Adrenal gland (tissue), 12 donors: ENCODE measurements around the gene PRKCZ. TPM values are rescaled to one million over a fixed set of nuclear protein-coding genes. Genes with fewer than 3 reads are reported as not detected.

Source experiments
- DNase-seq, 7 donors: peaks; one replicate each; pipeline ENCODE4 v3.0.0-alpha.2; 2019 to 2020
- H3K27ac ChIP-seq, 5 donors: fragments of 200-600 bp; sonication (generic) in 4 of 5; 1 replicate in 3 of 5; 2 replicates in 2 of 5; pipeline versions ENCODE4 v1.5.1 to v1.8.0; 2016 to 2020; ENCODE audit warnings: mild to moderate bottlenecking in 1 of 5
- H3K27me3 ChIP-seq: fragments of 200-600 bp; 2 replicates; pipeline ENCODE4 v1.8.0; 2021
- H3K36me3 ChIP-seq, 2 donors: fragments of 200-600 bp; replicated peaks in 1 of 2; 1 replicate in 1 of 2; 2 replicates in 1 of 2; pipeline versions ENCODE4 v1.5.1 to v1.8.0; 2018 to 2022
- H3K4me1 ChIP-seq, 2 donors: fragments of 200-600 bp; replicated peaks in 1 of 2; 1 replicate in 1 of 2; 2 replicates in 1 of 2; pipeline versions ENCODE4 v1.5.1 to v1.8.0; 2018 to 2021
- H3K4me3 ChIP-seq, 4 donors: fragments of 200-600 bp; sonication (generic) in 3 of 4; one replicate each; pipeline ENCODE4 v1.5.1; 2016 to 2018
- H3K9me3 ChIP-seq, 3 donors: fragments of 200-600 bp; sonication (generic) in 1 of 3; replicated peaks in 1 of 3; 1 replicate in 2 of 3; 2 replicates in 1 of 3; pipeline versions ENCODE4 v1.5.1 to v1.8.0; 2016 to 2021
- POLR2A ChIP-seq, 2 donors: fragments of 450-650 bp; IDR thresholded peaks; one replicate each; pipeline ENCODE4 v1.6.1; 2017; ENCODE audit warnings: antibody characterized with exemption in 2 of 2, mild to moderate bottlenecking in 2 of 2, moderate library complexity in 1 of 2
- WGBS, 4 donors: extraction: QIAGEN DNeasy Blood & Tissue Kit in 2 of 4; methylation state at CpG; one replicate each; pipeline versions ENCODE4 v1.1.5 to v1.1.7; 2013 to 2017; 5-methylcytosine and 5-hydroxymethylcytosine counted together
- intact Hi-C, 2 donors: fragments of 100-400 bp; cut with DNase I; formaldehyde crosslinking; loops; one replicate each; pipeline versions ENCODE4 v1.14.1 to v1.15.0; 2022 to 2023
- polyA plus RNA-seq, 3 donors: library from polyadenylated mRNA; stranded (reverse); fragments of 200-250 nt in 2 of 3; fragments of 350-450 nt in 1 of 3; fragmentation: Illumina TruSeq in 1 of 3; extraction: RNeasy Lipid Tissue Mini Kit (QIAGEN cat#74804) in 1 of 3; gene quantifications; one replicate each; pipeline ENCODE4 v1.2.3, GENCODE V29; 2013 to 2014
- total RNA-seq, 9 donors: library from RNA; depleted of rRNA in 4 of 9; stranded (reverse); fragments of >200 nt in 4 of 9; fragments of 120-200 nt in 1 of 9; fragmentation: NEBNext Ultra II Directional in 1 of 9; extraction: Animal tissue kit (Norgen Biotek cat#: 25700) in 1 of 9; gene quantifications; one replicate each; pipeline versions ENCODE4 v1.1.0 to v1.2.4, GENCODE V29; 2013 to 2023
- TF ChIP-seq, protein P1 (sequence below), 6 experiments: fragments of 450-650 bp in 4 of 6; fragments of 200-600 bp in 2 of 6; sonication (generic) in 1 of 6; IDR thresholded peaks; 1 replicate in 5 of 6; 2 replicates in 1 of 6; pipeline versions ENCODE4 v1.5.1 to v1.8.0; 2016 to 2021; ENCODE audit warnings: antibody characterized with exemption in 6 of 6, mild to moderate bottlenecking in 2 of 6, moderate library complexity in 1 of 6
- donor health status: healthy with polysubstance abuse.
- donor health status: Bipolar disorder and iron deficiency.
- donor health status: DM: yes; HTN: yes; CAD: no.
- donor health status: DM: no; HTN: no; CAD: no.
- donor health status: DM: no; HTN: no; CAD: no.
- donor health status: DM: yes; HTN: yes; CAD: no.

Gene PRKCZ
- total and polyA plus RNA-seq, 12 donors = 8.2 to 50.5 (median 25.4) TPM

DNA sequence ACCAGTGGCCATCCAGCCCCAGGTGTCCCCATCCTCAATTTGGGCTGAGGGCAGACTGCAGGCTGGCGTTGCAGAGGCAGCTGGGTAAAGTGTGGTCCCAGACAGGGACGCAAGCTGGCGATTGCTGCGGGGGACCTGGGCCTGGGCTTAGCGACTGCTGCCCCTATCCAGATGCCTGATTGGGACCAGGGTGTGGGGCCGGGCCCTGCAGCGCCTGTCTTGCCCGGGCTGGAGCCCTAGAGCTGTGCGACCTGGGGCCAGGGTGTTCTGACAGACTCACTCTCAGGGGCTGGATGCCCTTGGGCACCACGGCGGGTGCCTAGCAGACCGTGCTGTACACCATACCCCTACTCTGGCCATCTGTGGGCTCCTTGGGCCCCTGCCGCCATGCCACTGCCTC lies 160.6 kb downstream of the PRKCZ start:
- peak in 1 of 7 donors; percentile 32 for DNase-seq
- H3K27me3 ChIP-seq = no peaks in the 10 kb centered on the region
- no peak for TF ChIP-seq POLR2A (IDR thresholded peaks at IDR 0.05)
- TF ChIP-seq, protein P1, sequence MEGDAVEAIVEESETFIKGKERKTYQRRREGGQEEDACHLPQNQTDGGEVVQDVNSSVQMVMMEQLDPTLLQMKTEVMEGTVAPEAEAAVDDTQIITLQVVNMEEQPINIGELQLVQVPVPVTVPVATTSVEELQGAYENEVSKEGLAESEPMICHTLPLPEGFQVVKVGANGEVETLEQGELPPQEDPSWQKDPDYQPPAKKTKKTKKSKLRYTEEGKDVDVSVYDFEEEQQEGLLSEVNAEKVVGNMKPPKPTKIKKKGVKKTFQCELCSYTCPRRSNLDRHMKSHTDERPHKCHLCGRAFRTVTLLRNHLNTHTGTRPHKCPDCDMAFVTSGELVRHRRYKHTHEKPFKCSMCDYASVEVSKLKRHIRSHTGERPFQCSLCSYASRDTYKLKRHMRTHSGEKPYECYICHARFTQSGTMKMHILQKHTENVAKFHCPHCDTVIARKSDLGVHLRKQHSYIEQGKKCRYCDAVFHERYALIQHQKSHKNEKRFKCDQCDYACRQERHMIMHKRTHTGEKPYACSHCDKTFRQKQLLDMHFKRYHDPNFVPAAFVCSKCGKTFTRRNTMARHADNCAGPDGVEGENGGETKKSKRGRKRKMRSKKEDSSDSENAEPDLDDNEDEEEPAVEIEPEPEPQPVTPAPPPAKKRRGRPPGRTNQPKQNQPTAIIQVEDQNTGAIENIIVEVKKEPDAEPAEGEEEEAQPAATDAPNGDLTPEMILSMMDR (IDR thresholded peaks at IDR 0.05) = no peak
- 90 to 96% (median 93%) methylated on average over 4 to 13 of the region's 13 CpGs for WGBS, 4 donors
- H3K36me3 ChIP-seq = no peaks in the 10 kb centered on the region
- H3K27ac ChIP-seq = no peak overlapping the region
- H3K4me1 ChIP-seq = peaks cover 36 to 57% of the 10 kb centered on the region in 2 donors
- no peaks in the 10 kb centered on the region for H3K9me3 ChIP-seq
- intact Hi-C loops = loop anchor here in 1 of 2 donors (5.0 kb wide), 1 partner anchor 107 kb away; no protein-coding TSS in a partner anchor
- H3K4me3 ChIP-seq = no peak overlapping the region

DNA sequence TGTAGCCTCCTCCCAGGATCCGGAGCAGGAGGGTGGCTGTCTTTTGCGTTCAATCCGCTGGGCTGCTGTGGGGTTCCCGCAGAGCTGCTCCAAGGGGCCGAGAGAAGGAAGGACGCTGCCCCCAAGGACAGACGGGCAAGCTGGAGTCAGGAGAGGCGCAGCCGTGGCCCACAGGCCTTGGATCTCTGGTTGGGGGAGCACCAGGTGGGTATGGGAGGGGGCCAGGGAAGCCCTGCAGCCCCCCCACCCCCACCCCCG lies 162.0 kb downstream of the PRKCZ start:
- Histone ChIP-seq H3K4me3 (peak overlapping the region in 1 of 4 donors; percentile 24), H3K27me3 (no peaks in the 10 kb centered on the region), H3K27ac (peak overlapping the region in 4 of 5 donors; percentile 85 to 98 (median 95)), H3K4me1 (peaks cover 34 to 46% of the 10 kb centered on the region in 2 donors), H3K36me3 (no peaks in the 10 kb centered on the region), H3K9me3 (no peaks in the 10 kb centered on the region)
- WGBS, 4 donors = 0 to 27% (median 25%) methylated on average over 2 to 10 of the region's 10 CpGs
- no peak for TF ChIP-seq POLR2A (IDR thresholded peaks at IDR 0.05)
- TF ChIP-seq, protein P1 (IDR thresholded peaks at IDR 0.05) = no peak
- intact Hi-C loops = loop anchor here in 1 of 2 donors (5.0 kb wide), 1 partner anchor 105 kb away; no protein-coding TSS in a partner anchor
- peak in 1 of 7 donors; percentile 58 for DNase-seq

DNA sequence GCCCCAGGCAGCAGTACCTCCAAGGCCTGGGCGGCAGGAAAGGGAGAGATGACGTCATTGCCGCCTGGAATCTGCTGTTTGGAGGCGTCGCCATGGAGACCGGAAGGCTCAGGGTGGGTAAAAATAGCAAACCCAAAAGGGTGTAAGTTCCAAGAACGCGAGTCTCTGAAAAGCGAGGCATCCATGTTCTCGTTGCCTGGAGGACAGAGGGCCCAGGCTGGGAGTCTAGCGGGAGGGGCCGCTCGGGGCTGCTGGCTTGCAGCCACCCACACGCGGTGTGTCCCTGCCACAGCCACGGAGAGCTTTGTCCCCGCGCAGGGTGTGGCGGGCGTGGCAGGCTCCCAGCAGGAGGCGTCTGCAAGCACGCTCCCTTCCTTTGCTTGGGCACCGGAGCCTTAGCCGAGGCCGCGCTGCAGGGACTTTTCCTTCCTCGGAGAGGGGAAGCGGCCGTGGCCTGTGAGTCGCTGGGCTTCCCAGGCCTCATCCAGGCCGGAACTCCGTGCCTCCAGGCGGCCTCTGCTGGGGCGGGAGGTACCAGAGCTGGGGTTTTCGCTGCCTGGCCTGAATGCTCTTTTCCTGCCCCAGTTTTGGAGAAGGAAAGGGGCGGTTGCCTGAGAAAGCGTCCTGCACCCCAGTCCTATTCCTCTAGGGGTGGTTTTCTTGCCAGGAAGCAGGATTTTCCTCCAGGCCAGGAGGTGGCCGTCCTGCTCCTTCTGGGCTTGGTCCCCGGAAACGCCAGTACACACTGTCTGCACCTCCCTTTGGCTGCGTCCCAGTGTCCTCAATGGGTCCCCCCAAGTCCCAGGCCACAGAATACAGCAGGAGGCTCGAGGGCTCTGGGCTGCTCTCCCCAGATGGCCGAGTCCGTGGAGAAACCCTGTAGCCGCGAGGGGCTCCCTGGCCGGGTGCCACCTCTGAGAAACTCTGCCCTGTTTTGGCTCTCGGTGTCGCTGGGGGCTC lies 162.6 kb downstream of the PRKCZ start:
- 3 to 9% (median 5%) methylated on average over 16 to 49 of the region's 49 CpGs for WGBS, 4 donors
- TF ChIP-seq, protein P1 (IDR thresholded peaks at IDR 0.05) = peak in 5 of 6 experiments; percentile 18 to 60 (median 34)
- peak in 1 of 2 donors; percentile 65 for TF ChIP-seq POLR2A (IDR thresholded peaks at IDR 0.05)
- Histone ChIP-seq H3K4me3 (peak overlapping the region in 1 of 4 donors; percentile 24), H3K4me1 (peaks cover 34 to 43% of the 10 kb centered on the region in 2 donors), H3K27ac (peak overlapping the region; percentile 85 to 98 (median 94)), H3K9me3 (no peaks in the 10 kb centered on the region), H3K27me3 (no peaks in the 10 kb centered on the region), H3K36me3 (no peaks in the 10 kb centered on the region)
- intact Hi-C loops = loop anchor here in 1 of 2 donors (5.0 kb wide), 1 partner anchor 104 kb away; no protein-coding TSS in a partner anchor
- peak; percentile 90 to 98 (median 95) for DNase-seq
